KBM-7 (cell line): ENCODE data around the gene PTPRE.

Source experiments
- DNase-seq: peaks from one replicate; pipeline ENCODE4 v3.0.0-alpha.2; 2015
- in situ Hi-C: fragments of 300-500 bp; cut with MboI; formaldehyde crosslinking; loops from 2 replicates; pipeline ENCODE4 v1.14.3; 2020; ENCODE audit warnings: low sequenced_read_pairs, low pct_unique_long_range_greater_than_20kb, mixed read lengths

Gene PTPRE

DNA sequence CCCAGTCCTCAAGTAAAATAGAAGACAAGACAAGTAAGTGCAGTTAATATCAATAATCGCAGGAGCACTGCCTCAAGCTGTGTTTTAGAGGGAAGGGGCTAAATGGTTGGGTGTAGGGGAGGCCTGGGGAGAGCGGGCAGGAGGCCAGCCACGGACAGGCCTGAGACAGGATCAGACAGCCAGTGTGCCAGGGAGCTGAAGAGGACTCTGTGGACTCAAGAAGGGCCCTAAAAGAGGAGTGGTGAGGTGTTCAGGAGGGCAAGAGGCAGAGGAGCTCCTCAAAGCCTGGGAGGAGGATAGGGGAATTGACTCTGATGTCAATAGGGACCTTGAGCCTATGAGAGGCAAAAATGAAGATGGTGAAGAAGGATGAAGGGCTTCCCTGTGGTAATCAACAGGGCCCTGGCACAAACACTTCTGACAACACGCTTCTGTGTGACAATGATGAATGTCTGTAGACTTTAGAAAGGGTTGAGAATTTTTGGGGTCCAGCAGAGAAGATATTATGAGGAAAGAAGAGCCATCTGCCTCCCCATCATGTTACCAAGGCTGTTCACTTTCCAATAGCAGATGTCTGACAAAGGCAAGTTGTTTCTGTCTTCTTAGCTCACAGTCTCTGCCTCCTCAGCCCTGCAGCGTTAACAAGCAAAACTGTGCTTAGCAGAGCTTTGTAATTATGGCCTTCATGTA, 2.4 kb upstream of the PTPRE start:
- in situ Hi-C loops: loop anchor here (25.0 kb wide), 1 partner anchor 108 kb away; no protein-coding TSS in a partner anchor
- no peak for DNase-seq

- in situ Hi-C loops: loop anchor here (25.0 kb wide), 1 partner anchor 107 kb away; no protein-coding TSS in a partner anchor
- no peak for DNase-seq
Measured at GRCh38 chr10:127905001-127905847, 1.7 kb upstream of the PTPRE start.

GRCh38 chr10:127905848-127906261, 1.0 kb upstream of the PTPRE start:
- in situ Hi-C loops: loop anchor here (25.0 kb wide), 1 partner anchor 106 kb away; no protein-coding TSS in a partner anchor
- DNase-seq: no peak

GRCh38 chr10:127907411-127908105, 655 bp downstream of the PTPRE start:
- in situ Hi-C loops: loop anchor here (25.0 kb wide), 1 partner anchor 105 kb away; no protein-coding TSS in a partner anchor
- no peak for DNase-seq

GRCh38 chr10:127908106-127908958, 1.4 kb downstream of the PTPRE start:
- in situ Hi-C loops: loop anchor here (25.0 kb wide), 1 partner anchor 104 kb away; no protein-coding TSS in a partner anchor

DNA sequence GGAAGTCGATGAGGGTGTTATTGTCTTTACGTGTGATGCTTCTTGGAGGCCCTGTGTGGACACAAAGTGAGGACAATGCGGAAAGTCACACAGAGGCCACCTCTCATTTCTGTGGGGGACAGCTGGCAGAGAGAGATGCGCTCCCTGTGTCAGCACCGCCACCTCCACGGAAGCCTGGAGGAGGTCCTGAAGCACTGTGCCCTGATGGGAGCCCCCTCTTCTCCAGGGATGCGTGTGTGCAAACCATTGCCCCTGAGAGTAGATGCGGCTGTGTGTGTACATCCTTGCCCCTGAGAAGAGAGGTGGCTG, 2.0 kb downstream of the PTPRE start:
- in situ Hi-C loops: loop anchor here (25.0 kb wide), 1 partner anchor 103 kb away; no protein-coding TSS in a partner anchor
- no peak for DNase-seq

More at GRCh38 chr10:127908106-127908958, 1.4 kb downstream of the PTPRE start:
- no peak for DNase-seq

GRCh38 chr10:127909716-127910463, 3.0 kb downstream of the PTPRE start:
- in situ Hi-C loops: loop anchor here (25.0 kb wide), 1 partner anchor 102 kb away; no protein-coding TSS in a partner anchor
- DNase-seq: no peak

GRCh38 chr10:127910464-127910770, 3.5 kb downstream of the PTPRE start:
- no peak for DNase-seq
- in situ Hi-C loops: loop anchor here (25.0 kb wide), 1 partner anchor 102 kb away; no protein-coding TSS in a partner anchor

DNA sequence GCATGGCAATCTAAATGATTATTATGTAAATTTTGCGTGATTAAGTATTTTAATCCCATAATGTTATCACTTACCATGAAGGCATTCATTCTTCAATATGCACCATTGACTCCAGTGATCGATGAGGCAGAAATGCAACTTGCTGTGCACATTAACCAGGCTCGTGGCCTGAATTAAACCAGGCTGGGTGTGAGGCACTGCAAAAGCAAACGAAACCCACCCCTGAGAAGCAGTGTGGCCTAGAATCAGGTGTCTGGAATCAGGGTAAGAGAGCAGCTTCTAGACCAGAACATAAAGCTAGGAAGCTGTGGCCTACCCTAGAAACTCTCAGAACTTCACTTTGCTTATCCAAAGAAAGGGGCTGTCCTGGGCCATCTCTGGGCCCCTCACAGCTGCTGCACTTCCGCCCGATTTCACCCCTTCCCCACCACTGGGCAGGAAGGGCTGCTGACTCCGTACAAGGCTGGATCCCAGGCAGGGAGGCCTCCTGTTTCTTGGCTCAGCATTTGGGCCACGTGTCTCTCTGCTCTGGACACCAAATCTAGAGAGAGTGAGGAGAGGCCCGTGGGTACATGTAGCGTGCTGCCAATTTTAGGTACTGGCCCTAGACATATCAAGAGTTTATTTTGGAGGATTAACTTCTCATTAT, 4.4 kb downstream of the PTPRE start:
- in situ Hi-C loops: loop anchor here (25.0 kb wide), 1 partner anchor 101 kb away; no protein-coding TSS in a partner anchor
- no peak for DNase-seq

DNA sequence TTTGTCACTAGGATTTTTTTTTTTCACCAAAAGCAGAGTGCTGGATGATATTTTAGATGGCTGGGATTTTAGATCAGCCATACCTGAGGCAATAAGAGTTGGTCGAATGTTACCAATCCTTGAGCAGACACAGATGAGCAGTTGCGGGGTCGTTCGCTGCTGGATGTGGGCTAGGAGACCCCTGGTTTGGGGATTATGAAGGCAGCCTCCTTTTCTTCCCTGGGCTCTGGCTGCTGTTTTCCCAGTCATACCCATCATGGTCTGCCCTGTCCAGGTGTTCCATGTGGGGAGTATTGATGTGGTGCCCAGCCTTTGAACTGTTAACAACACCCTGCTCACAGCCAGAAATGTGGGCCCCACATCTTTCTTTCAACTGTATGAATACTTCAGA, 5.0 kb downstream of the PTPRE start:
- no peak for DNase-seq
- in situ Hi-C loops: loop anchor here (25.0 kb wide), 1 partner anchor 100 kb away; no protein-coding TSS in a partner anchor

GRCh38 chr10:127912607-127913367, 5.9 kb downstream of the PTPRE start:
- in situ Hi-C loops: loop anchor here (25.0 kb wide), 1 partner anchor 100 kb away; no protein-coding TSS in a partner anchor
- DNase-seq: no peak

DNA sequence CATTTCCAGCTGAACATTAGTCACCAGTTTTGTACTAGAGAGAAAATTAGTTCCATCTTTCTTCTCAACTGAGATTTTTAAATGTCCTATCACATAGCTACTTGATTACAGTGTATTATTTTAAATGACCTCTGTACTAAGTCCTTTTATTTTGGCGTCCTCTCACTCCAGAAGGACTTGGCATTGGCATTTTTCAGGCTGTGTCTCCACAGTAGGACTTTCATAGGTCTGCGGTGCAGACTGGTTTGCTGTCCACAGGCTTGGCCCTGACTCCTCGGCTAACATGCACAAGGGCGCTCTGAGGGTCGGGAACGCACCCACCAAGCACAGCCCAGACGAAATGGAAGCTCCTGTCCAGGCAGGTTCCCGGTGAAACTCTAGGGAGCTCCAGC, 6.5 kb downstream of the PTPRE start:
- in situ Hi-C loops: loop anchor here (25.0 kb wide), 1 partner anchor 99 kb away; no protein-coding TSS in a partner anchor

DNA sequence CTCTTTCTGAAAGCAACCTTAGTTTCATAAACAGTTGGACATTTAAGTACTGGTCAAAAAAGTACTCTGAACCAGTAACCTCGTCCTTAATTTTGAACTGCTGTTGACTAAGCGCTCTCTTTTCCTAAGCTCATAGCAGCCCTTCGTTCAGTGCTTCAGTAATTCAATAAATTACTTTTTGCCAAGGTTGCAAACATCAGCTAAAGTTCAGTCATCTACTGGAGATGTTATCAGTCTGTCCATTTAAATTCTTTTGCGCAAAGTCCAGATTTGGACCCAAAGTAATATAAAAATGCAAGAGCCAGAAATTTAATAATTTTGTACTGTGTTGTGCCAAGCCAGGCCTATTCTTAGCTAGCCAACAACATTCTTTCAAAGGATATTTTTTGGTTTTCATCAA, 8.4 kb downstream of the PTPRE start:
- no peak for DNase-seq
- in situ Hi-C loops: loop anchor here (25.0 kb wide), 1 partner anchor 97 kb away; no protein-coding TSS in a partner anchor

More for the DNA sequence above, 6.5 kb downstream of the PTPRE start:
- DNase-seq: no peak

GRCh38 chr10:127916826-127917225, 9.9 kb downstream of the PTPRE start:
- no peak for DNase-seq
- in situ Hi-C loops: loop anchor here (25.0 kb wide), 1 partner anchor 95 kb away; no protein-coding TSS in a partner anchor

GRCh38 chr10:127918572-127918971, 11.7 kb downstream of the PTPRE start:
- DNase-seq: no peak

More at GRCh38 chr10:127918572-127918971, 11.7 kb downstream of the PTPRE start:
- in situ Hi-C loops: loop anchor here (25.0 kb wide), 1 partner anchor 94 kb away; no protein-coding TSS in a partner anchor
